HepG2 (cell line): ENCODE measurements around the gene BTBD7. TPM values are rescaled to one million over a fixed set of nuclear protein-coding genes. Genes with fewer than 3 reads are reported as not detected.

Experiments used
- ATAC-seq: fragments of 200-7000 bp; cut with Tn5 transposase; 3 replicates; pipeline ENCODE4 v1.9.1; 2020; ENCODE audit warnings: mild to moderate bottlenecking, moderate library complexity
- BruUV-seq: library from RNA; stranded (reverse); fragments of 400-500 nt; replicated peaks from 2 replicates; lab custom pipeline; 2021; lab: Mats Ljungman, UMichigan
- CTCF ChIA-PET: fragments of 300-600 bp; formaldehyde crosslinking; extraction: SDS; loops from one replicate; lab custom pipeline; 2021; ENCODE audit warnings: low total read pairs, inconsistent platforms, low intra/inter-chr PET ratio; lab: Yijun Ruan, JAX
- POLR2A ChIA-PET: fragments of 350-600 bp; sonication (Branson Sonifier 250); formaldehyde crosslinking; loops from one replicate; lab custom pipeline; 2020; ENCODE audit warnings: antibody characterized with exemption, inconsistent platforms; lab: Yijun Ruan, JAX
- DNase-seq: peaks from one replicate; pipeline ENCODE4 v3.0.0-alpha.2; 2015; ENCODE audit warnings: low spot score
- FAIRE-seq: peaks from 3 replicates; lab custom pipeline; 2011; peaks lifted over from hg19 to GRCh38; lab: Jason Lieb, UNC
- H2AFZ ChIP-seq: one replicate; pipeline ENCODE4 v1.6.1; 2011; ENCODE audit warnings: low read length, inconsistent platforms
- H3K27ac ChIP-seq: fragments of 300-600 bp; 3 replicates; pipeline ENCODE4 v1.8.0; 2011; ENCODE audit warnings: mixed run types, mild to moderate bottlenecking, mixed read lengths, low read length, inconsistent platforms; ENCODE audit not compliant: insufficient read depth; ENCODE audit errors: extremely low read length
- H3K27me3 ChIP-seq, 2 experiments: fragments of 200-600 bp in 1 of 2; 2 replicates in 1 of 2; 3 replicates in 1 of 2; pipeline versions ENCODE4 v1.6.0 to v1.8.0; 2011; ENCODE audit warnings: low read length in 2 of 2, mild to moderate bottlenecking in 2 of 2, moderate library complexity in 2 of 2, inconsistent platforms in 1 of 2; ENCODE audit not compliant: insufficient read depth in 2 of 2, control insufficient read depth in 1 of 2
- H3K36me3 ChIP-seq, 2 experiments: fragments of 200-600 bp in 1 of 2; replicated peaks in 1 of 2; 2 replicates in 1 of 2; 3 replicates in 1 of 2; pipeline versions ENCODE4 v1.5.1 to v1.8.0; 2011; ENCODE audit warnings: low read length in 2 of 2, inconsistent platforms in 1 of 2; ENCODE audit not compliant: insufficient read depth in 2 of 2, control insufficient read depth in 1 of 2
- H3K4me1 ChIP-seq: 2 replicates; pipeline ENCODE4 v1.5.1; 2012; ENCODE audit warnings: low read length, inconsistent platforms; ENCODE audit not compliant: insufficient read depth
- H3K4me2 ChIP-seq: 2 replicates; pipeline ENCODE4 v1.6.0; 2011; ENCODE audit warnings: low read depth, low read length, inconsistent platforms
- H3K4me3 ChIP-seq, 3 experiments: fragments of 200-600 bp in 1 of 3; sonication (generic), shearing (Covaris generic) in 1 of 3; replicated peaks in 1 of 3; 2 replicates each; pipeline ENCODE4 v1.5.1; 2011 to 2016; ENCODE audit warnings: low read length in 3 of 3, inconsistent platforms in 2 of 3, low read depth in 2 of 3, mild to moderate bottlenecking in 2 of 3, control low read depth in 1 of 3, mixed read lengths in 1 of 3; ENCODE audit not compliant: insufficient read depth in 1 of 3
- H3K79me2 ChIP-seq: one replicate; pipeline ENCODE4 v1.6.1; 2011; ENCODE audit warnings: low read length, inconsistent platforms; ENCODE audit not compliant: insufficient read depth
- H3K9ac ChIP-seq: 2 replicates; pipeline ENCODE4 v1.6.0; 2011; ENCODE audit warnings: mild to moderate bottlenecking, low read depth, low read length, inconsistent platforms; ENCODE audit not compliant: insufficient read depth
- H3K9me3 ChIP-seq: 2 replicates; pipeline ENCODE4 v1.5.1; 2012; ENCODE audit warnings: mild to moderate bottlenecking, low read length
- H4K20me1 ChIP-seq: 2 replicates; pipeline ENCODE4 v1.6.0; 2011; ENCODE audit warnings: inconsistent platforms, mild to moderate bottlenecking, low read length, moderate library complexity; ENCODE audit not compliant: insufficient read depth
- MED1 ChIP-seq: sonication (generic); formaldehyde crosslinking; IDR thresholded peaks from 2 replicates; pipeline ENCODE4 v1.4.0; 2020; ENCODE audit warnings: missing genetic modification reagents
- RBAK ChIP-seq: sonication (generic); formaldehyde crosslinking; IDR thresholded peaks from 2 replicates; pipeline ENCODE4 v1.5.1; 2020; ENCODE audit warnings: mild to moderate bottlenecking, missing genetic modification reagents
- SUZ12 ChIP-seq: fragments of 150-350 bp; IDR thresholded peaks from 2 replicates; pipeline ENCODE4 v1.6.1; 2014; ENCODE audit warnings: low read depth, low read length
- TMF1 ChIP-seq: sonication (generic); formaldehyde crosslinking; IDR thresholded peaks from 2 replicates; pipeline ENCODE4 v1.8.1; 2022; ENCODE audit warnings: low read depth, missing genetic modification reagents
- ZNF180 ChIP-seq: sonication (generic); formaldehyde crosslinking; IDR thresholded peaks from 2 replicates; pipeline ENCODE4 v1.4.0; 2020; ENCODE audit warnings: low read depth, missing genetic modification reagents, borderline replicate concordance
- ZNF225 ChIP-seq: sonication (generic); formaldehyde crosslinking; IDR thresholded peaks from 2 replicates; pipeline ENCODE4 v1.4.0; 2020; ENCODE audit warnings: mild to moderate bottlenecking, missing genetic modification reagents
- ZNF460 ChIP-seq: sonication (generic); formaldehyde crosslinking; IDR thresholded peaks from 2 replicates; pipeline ENCODE4 v1.5.1; 2020; ENCODE audit warnings: missing genetic modification reagents, mild to moderate bottlenecking, borderline replicate concordance
- ZNF598 ChIP-seq: sonication (generic); formaldehyde crosslinking; IDR thresholded peaks from 2 replicates; pipeline ENCODE4 v1.5.1; 2020; ENCODE audit warnings: mild to moderate bottlenecking, missing genetic modification reagents, borderline replicate concordance
- ZNF781 ChIP-seq: sonication (generic); formaldehyde crosslinking; IDR thresholded peaks from 2 replicates; pipeline ENCODE4 v1.5.1; 2020; ENCODE audit warnings: borderline replicate concordance, mild to moderate bottlenecking, missing genetic modification reagents; ENCODE audit errors: not compliant biosample characterization
- ZNF788 ChIP-seq: sonication (generic); formaldehyde crosslinking; IDR thresholded peaks from 2 replicates; pipeline ENCODE4 v1.5.0; 2020; ENCODE audit warnings: mild to moderate bottlenecking, missing genetic modification reagents, borderline replicate concordance
- ZNF839 ChIP-seq: sonication (generic); formaldehyde crosslinking; IDR thresholded peaks from 2 replicates; pipeline ENCODE4 v1.4.0; 2020; ENCODE audit warnings: missing genetic modification reagents, mild to moderate bottlenecking, borderline replicate concordance
- WGBS: methylation state at CpG from one replicate; pipeline ENCODE4 v1.1.6; 2017; ENCODE audit warnings: low lambda C conversion rate; 5-methylcytosine and 5-hydroxymethylcytosine counted together
- in situ Hi-C: cut with HindIII; loops from 2 replicates; pipeline ENCODE4 v1.10.0; 2017; ENCODE audit warnings: low pct_unique_long_range_greater_than_20kb; ENCODE audit not compliant: extremely low pct_ligation_motif_present
- intact Hi-C: fragments of 100-400 bp; cut with micrococcal nuclease; formaldehyde crosslinking; loops from one replicate; pipeline ENCODE4 v1.10.0; 2022; ENCODE audit not compliant: unreplicated experiment
- polyA plus RNA-seq, 8 experiments: library from polyadenylated mRNA; depleted of rRNA in 3 of 8; stranded (reverse) in 7 of 8; unstranded in 1 of 8; fragments of >200 nt; fragmentation: Illumina TruSeq in 4 of 8; extraction: Trizol in 4 of 8; gene quantifications; 2 replicates each; pipeline versions ENCODE4 v1.2.1 to v1.2.3, GENCODE V29; 2011 to 2016; ENCODE audit warnings: low read depth in 4 of 8, missing spikeins in 1 of 8, mixed read lengths in 1 of 8; ENCODE audit not compliant: insufficient read depth in 1 of 8
- total RNA-seq, 5 experiments: library from RNA; depleted of rRNA; stranded (reverse); fragments of >200 nt; fragmentation: Illumina TruSeq; extraction: Trizol; gene quantifications; 2 replicates each; pipeline ENCODE4 v1.2.3, GENCODE V29; 2016; ENCODE audit warnings: low read depth in 1 of 5
- TF ChIP-seq, protein P1 (sequence below): fragments of 450-650 bp; IDR thresholded peaks from 2 replicates; pipeline ENCODE4 v1.6.1; 2016
- TF ChIP-seq, protein P2 (sequence below): sonication (generic); formaldehyde crosslinking; conservative IDR thresholded peaks from 2 replicates; pipeline ENCODE4 v1.8.0; 2022; ENCODE audit warnings: missing genetic modification reagents

BTBD7 gene
- total and polyA plus RNA-seq, 2 of the 13 experiments (the other 11 are each of a cell fraction or from before 2014, with no cell fraction given): 11.6 to 15.2 TPM

DNA sequence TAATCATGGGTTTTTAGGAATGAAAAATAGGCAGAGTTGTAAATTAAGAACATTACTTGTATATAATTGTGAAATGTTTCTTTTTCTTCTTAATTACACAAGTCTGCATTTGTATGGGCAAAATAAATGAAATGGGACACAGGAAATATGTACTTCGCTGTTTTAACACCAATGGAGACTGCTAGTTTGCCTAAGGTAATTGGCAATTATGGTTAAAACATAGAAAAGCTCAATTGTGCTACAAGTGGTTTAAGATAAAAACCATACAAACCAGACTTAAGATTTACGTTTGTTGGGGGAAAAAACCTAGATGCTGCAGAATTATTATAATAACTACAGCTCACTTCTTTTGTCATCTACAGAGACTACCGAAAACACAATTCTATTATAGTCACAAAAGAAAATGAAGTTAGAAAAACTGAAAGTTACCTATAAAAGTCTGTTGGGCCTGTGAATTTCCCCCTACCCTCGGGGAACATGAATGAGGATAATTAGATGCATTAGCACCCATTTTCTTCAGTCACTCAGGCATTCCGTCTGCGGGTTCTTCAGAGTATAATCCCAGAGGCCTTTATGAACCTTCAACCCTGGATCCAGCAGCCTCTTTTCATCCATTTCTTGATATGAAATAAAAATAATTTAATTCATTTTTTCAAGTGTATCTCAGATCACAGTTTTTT is 37.2 kb downstream of the BTBD7 start:
- intact Hi-C loops (no loop called here), in situ Hi-C loops (no loop called here)
- peaks cover 4% of the 10 kb centered on the region for H3K79me2 ChIP-seq
- H3K27ac ChIP-seq: no peak overlapping the region
- H3K9ac ChIP-seq: no peak overlapping the region
- BruUV-seq: no TSS peak
- CTCF ChIA-PET: no interaction called here
- WGBS: 96% methylated on average over 6 of the region's 6 CpGs
- FAIRE-seq: no peak
- no peak for ATAC-seq
- no peak overlapping the region for H3K4me2 ChIP-seq
- TF ChIP-seq ZNF781 (no peak), MED1 (CRISPR knock-in tag) (no peak), SUZ12 (no peak), TMF1 (CRISPR knock-in tag) (no peak), ZNF225 (CRISPR knock-in tag) (no peak), RBAK (CRISPR knock-in tag) (no peak), ZNF180 (CRISPR knock-in tag) (no peak), ZNF839 (no peak), ZNF460 (CRISPR knock-in tag) (no peak), ZNF598 (no peak), ZNF788 (CRISPR knock-in tag) (no peak)
- TF ChIP-seq, protein P1, sequence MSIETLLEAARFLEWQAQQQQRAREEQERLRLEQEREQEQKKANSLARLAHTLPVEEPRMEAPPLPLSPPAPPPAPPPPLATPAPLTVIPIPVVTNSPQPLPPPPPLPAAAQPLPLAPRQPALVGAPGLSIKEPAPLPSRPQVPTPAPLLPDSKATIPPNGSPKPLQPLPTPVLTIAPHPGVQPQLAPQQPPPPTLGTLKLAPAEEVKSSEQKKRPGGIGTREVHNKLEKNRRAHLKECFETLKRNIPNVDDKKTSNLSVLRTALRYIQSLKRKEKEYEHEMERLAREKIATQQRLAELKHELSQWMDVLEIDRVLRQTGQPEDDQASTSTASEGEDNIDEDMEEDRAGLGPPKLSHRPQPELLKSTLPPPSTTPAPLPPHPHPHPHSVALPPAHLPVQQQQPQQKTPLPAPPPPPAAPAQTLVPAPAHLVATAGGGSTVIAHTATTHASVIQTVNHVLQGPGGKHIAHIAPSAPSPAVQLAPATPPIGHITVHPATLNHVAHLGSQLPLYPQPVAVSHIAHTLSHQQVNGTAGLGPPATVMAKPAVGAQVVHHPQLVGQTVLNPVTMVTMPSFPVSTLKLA: no peak
- TF ChIP-seq, protein P2, sequence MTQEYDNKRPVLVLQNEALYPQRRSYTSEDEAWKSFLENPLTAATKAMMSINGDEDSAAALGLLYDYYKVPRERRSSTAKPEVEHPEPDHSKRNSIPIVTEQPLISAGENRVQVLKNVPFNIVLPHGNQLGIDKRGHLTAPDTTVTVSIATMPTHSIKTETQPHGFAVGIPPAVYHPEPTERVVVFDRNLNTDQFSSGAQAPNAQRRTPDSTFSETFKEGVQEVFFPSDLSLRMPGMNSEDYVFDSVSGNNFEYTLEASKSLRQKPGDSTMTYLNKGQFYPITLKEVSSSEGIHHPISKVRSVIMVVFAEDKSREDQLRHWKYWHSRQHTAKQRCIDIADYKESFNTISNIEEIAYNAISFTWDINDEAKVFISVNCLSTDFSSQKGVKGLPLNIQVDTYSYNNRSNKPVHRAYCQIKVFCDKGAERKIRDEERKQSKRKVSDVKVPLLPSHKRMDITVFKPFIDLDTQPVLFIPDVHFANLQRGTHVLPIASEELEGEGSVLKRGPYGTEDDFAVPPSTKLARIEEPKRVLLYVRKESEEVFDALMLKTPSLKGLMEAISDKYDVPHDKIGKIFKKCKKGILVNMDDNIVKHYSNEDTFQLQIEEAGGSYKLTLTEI (CRISPR knock-in tag): no peak
- POLR2A ChIA-PET: interaction anchor here (1.4 kb wide), 1 partner anchor 36 kb away, joined by 3 read pairs; no protein-coding TSS in a partner anchor
- no peak for DNase-seq
- no peak overlapping the region for H2AFZ ChIP-seq
- H3K4me1 ChIP-seq: no peaks in the 10 kb centered on the region
- peaks cover 2 to 18% of the 10 kb centered on the region in 2 experiments; a peak in 3 of 5 replicates for H3K36me3 ChIP-seq
- H3K9me3 ChIP-seq: no peaks in the 10 kb centered on the region
- H3K27me3 ChIP-seq: no peaks in the 10 kb centered on the region
- H3K4me3 ChIP-seq: no peak overlapping the region
- no peaks in the 10 kb centered on the region for H4K20me1 ChIP-seq
